Measurements from ENCODE around the gene ABTB2. TPM values are rescaled to one million over a fixed set of nuclear protein-coding genes. Genes with fewer than 3 reads are reported as not detected.

ABTB2 gene
- total RNA-seq, 1 donor from 2014 or later: 72.8 TPM

GRCh38 chr11:34188181-34188580 lies 169.6 kb downstream of the ABTB2 start:
- Mint-ChIP-seq H3K9me3 (ENCODE audit: unreplicated experiment) (no peaks in the 10 kb centered on the region), H3K4me3 (ENCODE audit: unreplicated experiment) (no peak overlapping the region), H3K27me3 (ENCODE audit: unreplicated experiment) (peaks cover 17% of the 10 kb centered on the region), H3K27ac (ENCODE audit: unreplicated experiment) (no peak overlapping the region), H3K36me3 (ENCODE audit: low read depth, unreplicated experiment) (peaks cover 24% of the 10 kb centered on the region), H3K4me1 (ENCODE audit: unreplicated experiment) (peaks cover 65% of the 10 kb centered on the region)
- DNase-seq (ENCODE audit: low spot score): no peak
- TF ChIP-seq CTCF (IDR thresholded peaks at IDR 0.05; ENCODE audit: unreplicated experiment): no peak

GRCh38 chr11:34185926-34186841 lies 171.6 kb downstream of the ABTB2 start:
- Mint-ChIP-seq H3K4me3 (ENCODE audit: unreplicated experiment) (no peak overlapping the region), H3K36me3 (ENCODE audit: low read depth, unreplicated experiment) (peaks cover 17% of the 10 kb centered on the region), H3K4me1 (ENCODE audit: unreplicated experiment) (peaks cover 64% of the 10 kb centered on the region), H3K27ac (ENCODE audit: unreplicated experiment) (peak overlapping the region; percentile 65), H3K27me3 (ENCODE audit: unreplicated experiment) (peaks cover 21% of the 10 kb centered on the region), H3K9me3 (ENCODE audit: unreplicated experiment) (no peaks in the 10 kb centered on the region)
- DNase-seq (ENCODE audit: low spot score): peak; percentile 61
- no peak for TF ChIP-seq CTCF (IDR thresholded peaks at IDR 0.05; ENCODE audit: unreplicated experiment)

GRCh38 chr11:34184505-34185015 lies 173.2 kb downstream of the ABTB2 start:
- H3K9me3 Mint-ChIP-seq (ENCODE audit: unreplicated experiment): no peaks in the 10 kb centered on the region
- H3K27ac Mint-ChIP-seq (ENCODE audit: unreplicated experiment): peak overlapping the region; percentile 65
- H3K4me1 Mint-ChIP-seq (ENCODE audit: unreplicated experiment): peaks cover 57% of the 10 kb centered on the region
- peaks cover 14% of the 10 kb centered on the region for H3K36me3 Mint-ChIP-seq (ENCODE audit: low read depth, unreplicated experiment)
- DNase-seq (ENCODE audit: low spot score): no peak
- peaks cover 19% of the 10 kb centered on the region for H3K27me3 Mint-ChIP-seq (ENCODE audit: unreplicated experiment)
- TF ChIP-seq CTCF (IDR thresholded peaks at IDR 0.05; ENCODE audit: unreplicated experiment): no peak
- H3K4me3 Mint-ChIP-seq (ENCODE audit: unreplicated experiment): no peak overlapping the region

- no peak overlapping the region for H3K4me3 Mint-ChIP-seq (ENCODE audit: unreplicated experiment)
- no peak overlapping the region for H3K27ac Mint-ChIP-seq (ENCODE audit: unreplicated experiment)
- H3K27me3 Mint-ChIP-seq (ENCODE audit: unreplicated experiment): peaks cover 19% of the 10 kb centered on the region
- no peaks in the 10 kb centered on the region for H3K9me3 Mint-ChIP-seq (ENCODE audit: unreplicated experiment)
- H3K36me3 Mint-ChIP-seq (ENCODE audit: low read depth, unreplicated experiment): peaks cover 18% of the 10 kb centered on the region
- no peak for TF ChIP-seq CTCF (IDR thresholded peaks at IDR 0.05; ENCODE audit: unreplicated experiment)
- no peak for DNase-seq (ENCODE audit: low spot score)
- peaks cover 57% of the 10 kb centered on the region for H3K4me1 Mint-ChIP-seq (ENCODE audit: unreplicated experiment)
Observed at GRCh38 chr11:34183848-34184391, 173.9 kb downstream of the ABTB2 start.
